ENCODE results near the gene AHCYL2. TPM values are rescaled to one million over a fixed set of nuclear protein-coding genes. Genes with fewer than 3 reads are reported as not detected.

AHCYL2 gene
- total and polyA plus RNA-seq, 7 donors = 4.4 to 39.2 (median 24.8) TPM

GRCh38 chr7:129381710-129382484 lies 157.1 kb downstream of the AHCYL2 start:
- no peak overlapping the region for H3K4me3 ChIP-seq
- 95% methylated on average over 9 of the region's 9 CpGs for WGBS, 3 donors
- H3K9me3 ChIP-seq = no peaks in the 10 kb centered on the region
- TF ChIP-seq CTCF (IDR thresholded peaks at IDR 0.05) = no peak
- H3K36me3 ChIP-seq (ENCODE audit: insufficient read depth in 1 of 2, low read depth in 1 of 2) = peaks cover 2 to 11% of the 10 kb centered on the region in 2 donors
- H3K27me3 ChIP-seq (ENCODE audit: insufficient read depth in 3 of 3, low read length in 2 of 3) = no peaks in the 10 kb centered on the region
- no peak overlapping the region for H3K27ac ChIP-seq
- ATAC-seq (no peak), DNase-seq (no peak)
- peaks cover 3% of the 10 kb centered on the region for H3K4me1 ChIP-seq
- intact Hi-C loops (cut with DNase I) = no loop called here

- WGBS, 3 donors = 59 to 75% (median 65%) methylated on average over 3 of the region's 3 CpGs
- Histone ChIP-seq H3K27me3 (ENCODE audit: insufficient read depth in 3 of 3, low read length in 2 of 3) (no peaks in the 10 kb centered on the region), H3K36me3 (ENCODE audit: insufficient read depth in 1 of 2, low read depth in 1 of 2) (peaks cover 2 to 11% of the 10 kb centered on the region in 2 donors), H3K9me3 (no peaks in the 10 kb centered on the region), H3K27ac (no peak overlapping the region), H3K4me3 (no peak overlapping the region), H3K4me1 (peaks cover 3% of the 10 kb centered on the region)
- no peak for TF ChIP-seq CTCF (IDR thresholded peaks at IDR 0.05)
- ATAC-seq (no peak), DNase-seq (no peak)
- intact Hi-C loops (cut with DNase I) = no loop called here
Observed at GRCh38 chr7:129383542-129384132, 158.8 kb downstream of the AHCYL2 start.

- Histone ChIP-seq H3K27ac (no peak overlapping the region), H3K9me3 (no peaks in the 10 kb centered on the region), H3K4me1 (peaks cover 10% of the 10 kb centered on the region), H3K27me3 (ENCODE audit: insufficient read depth in 3 of 3, low read length in 2 of 3) (no peaks in the 10 kb centered on the region), H3K4me3 (no peak overlapping the region), H3K36me3 (ENCODE audit: insufficient read depth in 1 of 2, low read depth in 1 of 2) (peaks cover under 1 to 6% of the 10 kb centered on the region in 2 donors)
- DNase-seq (no peak), ATAC-seq (no peak)
- intact Hi-C loops (cut with DNase I) = no loop called here
- no peak for TF ChIP-seq CTCF (IDR thresholded peaks at IDR 0.05)
- WGBS, 3 donors = 86 to 93% (median 89%) methylated on average over 1 of the region's 1 CpG
Observed at GRCh38 chr7:129385116-129385515, 160.3 kb downstream of the AHCYL2 start.

- ATAC-seq (no peak), DNase-seq (no peak)
- no peak for TF ChIP-seq CTCF (IDR thresholded peaks at IDR 0.05)
- Histone ChIP-seq H3K27me3 (ENCODE audit: insufficient read depth in 3 of 3, low read length in 2 of 3) (no peaks in the 10 kb centered on the region), H3K9me3 (no peaks in the 10 kb centered on the region), H3K4me3 (no peak overlapping the region), H3K27ac (no peak overlapping the region), H3K36me3 (ENCODE audit: insufficient read depth in 1 of 2, low read depth in 1 of 2) (peaks cover 0 to 3% of the 10 kb centered on the region in 2 donors), H3K4me1 (peaks cover 14% of the 10 kb centered on the region)
- WGBS, 3 donors = 92 to 95% (median 94%) methylated on average over 4 of the region's 4 CpGs
- intact Hi-C loops (cut with DNase I) = no loop called here
Observed at GRCh38 chr7:129385598-129385997, 160.8 kb downstream of the AHCYL2 start.
